GM19351 (cell line): ENCODE data around the gene CACNA1S.

Source experiments
- ATAC-seq: cut with Tn5 transposase; IDR thresholded peaks from one replicate; pipeline ENCODE4 v1.9.1; 2021; ENCODE audit warnings: mild to moderate bottlenecking, moderate library complexity; ENCODE audit not compliant: unreplicated experiment

The CACNA1S gene

DNA sequence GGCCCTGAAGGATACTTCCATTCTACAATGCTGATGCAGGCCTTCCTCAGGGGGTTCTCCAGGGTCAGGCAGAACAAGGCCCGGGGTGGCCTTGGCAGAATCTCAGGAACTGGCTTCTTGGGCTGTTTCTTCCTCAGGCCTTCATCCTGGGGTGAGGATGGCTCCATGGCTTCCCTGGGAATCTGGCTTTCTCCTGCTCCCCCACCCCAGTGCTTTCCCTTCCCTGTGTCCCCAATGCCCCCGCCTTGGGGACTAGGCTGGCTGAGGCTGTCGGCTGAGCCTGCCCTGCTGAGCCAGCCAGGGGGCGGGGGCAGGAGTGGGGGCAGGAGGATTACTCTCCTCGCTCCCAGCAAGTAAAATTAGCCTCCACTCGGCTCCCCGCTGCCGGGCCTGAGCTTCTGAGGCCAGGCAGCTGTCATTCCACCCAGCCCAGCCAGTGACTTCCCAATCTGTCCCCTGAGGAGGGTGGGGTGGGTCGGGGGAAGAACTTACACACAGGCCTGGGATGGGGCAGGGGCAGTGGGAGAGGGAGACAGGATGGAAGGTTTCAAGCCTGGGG lies at the start of gene CACNA1S:
TSS of gene CACNA1S (minus strand) at position 254 of the 559 bp plus-strand sequence. CDS start at position 167, 87 bp downstream.
- no peak for ATAC-seq

GRCh38 chr1:201157949-201158348 lies 45.7 kb upstream of the CACNA1S start:
- no peak for ATAC-seq

DNA sequence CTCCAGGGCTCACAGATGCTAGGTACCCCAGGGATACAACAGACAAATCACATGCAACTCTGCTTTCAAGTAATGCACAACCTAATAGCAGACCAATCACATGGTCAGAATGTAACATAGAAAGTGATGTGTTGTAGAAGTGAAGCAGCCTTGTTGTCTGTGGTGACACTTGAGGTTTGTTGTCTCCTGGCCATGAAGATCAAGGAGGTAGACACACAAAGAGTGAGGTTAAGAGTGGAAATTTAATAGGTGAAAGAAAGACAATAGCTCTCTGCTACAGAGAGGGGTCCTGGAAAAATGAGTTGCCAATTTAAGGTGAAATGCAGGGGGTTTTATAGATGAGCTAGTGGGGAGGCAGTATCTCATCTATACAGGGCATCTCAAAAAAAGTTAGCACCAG lies 44.6 kb upstream of the CACNA1S start:
- ATAC-seq, result no peak

DNA sequence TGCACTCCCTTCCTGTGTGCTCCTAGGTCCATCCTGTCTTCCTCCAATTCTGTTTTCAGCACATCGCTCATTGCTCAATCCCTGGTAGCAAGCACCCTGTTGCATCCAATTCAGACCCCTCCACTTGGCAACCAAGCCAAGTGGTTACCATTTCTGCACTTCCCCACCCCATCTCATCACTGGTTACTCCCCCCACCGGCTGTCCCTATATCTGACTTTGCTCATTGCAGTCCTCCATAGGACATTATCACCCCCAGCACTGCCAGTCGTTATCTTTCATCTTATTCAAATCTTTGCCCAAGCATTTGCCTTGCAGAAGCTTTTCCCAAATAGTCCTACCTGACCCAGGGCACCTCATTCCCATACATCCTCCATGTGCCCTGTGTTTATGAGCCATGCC lies 44.1 kb upstream of the CACNA1S start:
- ATAC-seq, result no peak

- no peak for ATAC-seq
Measured at GRCh38 chr1:201155354-201155753, 43.1 kb upstream of the CACNA1S start.

DNA sequence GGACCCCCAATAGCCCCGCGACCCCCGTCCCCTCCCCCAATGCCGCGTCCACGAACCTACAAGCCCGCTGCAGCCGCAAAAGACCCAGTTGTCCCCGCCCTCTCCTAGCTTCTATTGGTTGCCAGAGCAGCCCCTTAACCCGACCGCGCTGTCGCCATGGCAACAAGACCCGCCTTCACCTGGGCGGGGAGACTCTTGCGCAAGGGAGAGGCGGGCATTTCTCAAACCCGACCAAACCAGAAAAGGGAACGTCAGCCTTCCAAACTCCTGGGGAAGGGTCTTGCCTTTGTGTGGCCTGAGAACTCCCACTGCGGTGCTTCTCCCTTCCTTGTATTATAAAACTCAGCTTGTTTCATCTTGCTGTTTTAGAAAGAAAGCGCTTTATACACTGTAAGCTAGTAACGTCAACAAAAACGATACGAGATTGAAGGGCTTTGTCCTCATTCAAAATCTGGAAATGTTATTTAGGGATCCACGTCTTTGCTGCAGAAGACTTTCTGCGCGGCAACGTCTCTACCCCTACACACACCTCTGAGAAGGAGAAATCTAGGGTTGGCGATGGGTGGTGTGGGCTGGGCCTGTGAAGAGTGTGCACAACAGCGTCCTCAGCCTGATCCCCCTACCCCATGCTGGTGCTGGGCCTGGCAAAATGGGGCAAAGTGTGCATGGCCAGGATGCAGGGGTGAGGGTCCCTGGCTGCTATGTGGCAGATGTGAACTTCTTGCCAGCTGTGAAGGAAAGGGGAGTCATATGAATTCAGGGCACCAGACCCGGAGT lies 42.4 kb upstream of the CACNA1S start, which contains the start of gene TMEM9:
TSS of gene TMEM9 (minus strand) at position 86 of the 777 bp plus-strand sequence. CDS start 551 bp downstream, outside the sequence.
- ATAC-seq, result peak; percentile 97

DNA sequence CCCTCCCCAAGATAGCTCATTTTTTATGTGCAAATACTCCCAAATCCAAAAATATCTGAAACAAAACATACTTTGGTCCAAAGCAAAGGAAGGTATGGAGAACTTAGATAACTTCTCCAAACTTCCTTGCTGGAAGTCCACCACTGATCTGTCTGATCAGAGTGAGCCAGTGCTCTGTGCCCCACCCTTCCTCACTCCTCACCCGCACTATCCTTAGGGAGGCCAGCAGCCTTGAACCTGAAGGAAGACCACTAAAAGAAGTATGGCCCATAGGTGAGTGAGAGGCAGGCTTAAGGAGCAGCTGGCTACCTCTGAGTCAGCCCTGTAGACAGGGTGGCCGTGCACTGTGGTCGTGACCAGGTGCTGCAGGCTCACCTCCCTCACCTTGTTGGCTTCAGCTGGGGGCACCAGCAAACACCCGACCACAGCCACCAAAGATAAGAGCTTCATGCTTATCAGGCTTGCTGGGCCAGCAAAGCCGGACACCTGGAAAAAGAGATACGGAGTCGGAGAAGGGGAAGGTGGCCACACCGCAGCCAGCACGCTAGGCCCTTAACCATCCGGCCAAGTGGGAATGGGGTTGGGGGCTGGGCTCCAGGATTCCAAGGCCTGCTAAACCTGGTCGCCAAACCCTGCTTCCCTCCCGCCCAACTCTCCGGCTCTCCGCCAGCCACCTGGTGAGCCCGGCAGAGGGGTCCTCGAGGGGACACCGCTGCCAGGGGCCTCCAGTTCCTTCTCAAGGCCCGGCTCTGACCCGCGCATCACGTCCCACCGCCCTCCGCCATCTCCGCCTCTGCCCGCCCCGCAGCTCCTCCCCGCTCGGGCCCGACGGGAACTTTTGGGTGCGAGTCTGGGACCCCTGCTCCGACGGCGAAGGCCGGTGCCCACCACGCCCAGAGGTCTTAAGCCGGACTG lies 41.5 kb upstream of the CACNA1S start:
- peak; percentile 74 for ATAC-seq

DNA sequence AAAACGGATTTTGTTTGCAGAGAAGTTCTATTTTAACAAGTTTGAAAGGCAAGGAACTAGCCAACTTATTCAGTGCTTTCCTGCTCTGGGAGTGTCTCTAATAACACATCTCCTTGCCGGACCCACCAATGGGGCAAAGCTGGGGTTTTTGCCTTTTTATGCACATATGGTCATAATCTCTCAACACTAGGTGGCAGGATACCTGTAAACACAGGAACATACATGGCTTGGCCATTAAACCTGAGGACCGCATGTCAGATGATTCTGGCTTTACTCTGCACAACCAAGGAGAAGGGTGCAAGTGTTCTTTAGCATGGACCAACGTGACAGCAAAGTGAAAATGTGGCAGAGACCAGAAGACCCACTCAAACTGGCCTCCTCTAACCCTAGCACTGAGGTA lies 37.2 kb upstream of the CACNA1S start:
- ATAC-seq, result no peak

DNA sequence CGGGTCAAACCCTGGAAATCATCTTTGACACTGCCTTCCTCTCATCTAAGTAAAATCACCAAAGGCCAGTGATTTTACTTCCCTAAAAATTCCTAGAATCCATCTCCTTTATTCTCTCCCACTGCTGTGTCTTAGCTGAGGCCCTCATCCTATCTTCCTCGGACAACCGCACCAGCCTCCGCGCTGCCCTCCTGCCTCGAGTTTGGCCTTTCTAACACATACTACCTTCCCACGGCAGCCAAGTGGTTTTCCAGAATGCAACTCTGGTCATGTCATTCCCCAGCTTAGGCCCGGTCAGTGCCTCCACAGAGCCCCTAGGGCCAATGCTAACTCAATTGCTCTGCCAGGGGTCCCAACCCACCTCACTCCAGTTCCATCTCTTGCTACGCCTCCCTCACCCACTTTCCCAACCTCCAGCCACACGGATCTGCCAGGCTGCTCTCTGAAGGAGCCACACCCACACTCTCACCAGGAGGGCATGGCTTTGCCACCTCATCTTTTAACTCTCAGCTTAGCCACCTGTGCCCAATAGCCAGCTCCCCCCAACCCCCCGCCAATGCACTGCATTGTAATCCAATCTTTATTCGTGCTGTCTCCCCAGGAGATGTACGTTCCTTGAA lies 35.3 kb upstream of the CACNA1S start:
- ATAC-seq, result no peak

DNA sequence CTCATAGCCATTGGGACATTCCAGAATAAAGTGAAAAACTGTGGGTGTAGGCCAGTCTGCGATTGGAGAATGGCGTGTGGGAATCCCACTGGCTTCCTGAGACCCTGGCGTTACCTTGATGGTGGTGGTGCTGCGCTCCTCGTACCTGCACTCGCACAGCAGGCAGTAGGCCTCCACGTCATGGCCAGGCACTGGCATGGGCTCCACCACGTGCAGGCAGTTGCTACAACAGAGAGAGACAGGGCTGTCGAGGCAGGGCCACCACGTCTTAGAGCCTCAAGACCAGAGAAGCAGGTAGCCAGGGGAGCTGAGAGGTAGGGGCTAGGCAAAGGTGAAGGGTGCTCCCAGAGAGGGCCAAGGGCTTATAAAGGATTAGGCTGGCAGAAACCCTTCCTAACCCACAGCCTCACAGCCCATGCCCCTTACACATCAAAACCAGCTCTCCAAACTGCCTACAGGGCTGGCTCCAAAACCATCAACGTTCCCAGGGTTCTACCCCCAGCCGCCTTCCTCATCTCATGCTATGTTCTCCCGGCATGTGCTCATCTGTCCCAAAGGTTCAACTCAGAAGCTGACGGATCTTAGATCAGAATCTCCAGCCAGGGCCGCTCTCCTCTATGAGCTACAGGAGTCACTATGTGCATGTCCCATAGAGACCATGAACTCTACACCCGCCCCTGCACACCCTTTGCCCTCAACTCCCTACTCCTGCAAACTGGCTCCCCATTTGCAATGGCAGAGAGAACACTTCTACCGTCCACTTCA lies 34.6 kb upstream of the CACNA1S start:
- no peak for ATAC-seq

GRCh38 chr1:201145816-201146215 lies 33.6 kb upstream of the CACNA1S start:
- ATAC-seq, result no peak

GRCh38 chr1:201145132-201145531 lies 32.9 kb upstream of the CACNA1S start:
- no peak for ATAC-seq

- no peak for ATAC-seq
Measured at GRCh38 chr1:201144701-201145100, 32.5 kb upstream of the CACNA1S start.

DNA sequence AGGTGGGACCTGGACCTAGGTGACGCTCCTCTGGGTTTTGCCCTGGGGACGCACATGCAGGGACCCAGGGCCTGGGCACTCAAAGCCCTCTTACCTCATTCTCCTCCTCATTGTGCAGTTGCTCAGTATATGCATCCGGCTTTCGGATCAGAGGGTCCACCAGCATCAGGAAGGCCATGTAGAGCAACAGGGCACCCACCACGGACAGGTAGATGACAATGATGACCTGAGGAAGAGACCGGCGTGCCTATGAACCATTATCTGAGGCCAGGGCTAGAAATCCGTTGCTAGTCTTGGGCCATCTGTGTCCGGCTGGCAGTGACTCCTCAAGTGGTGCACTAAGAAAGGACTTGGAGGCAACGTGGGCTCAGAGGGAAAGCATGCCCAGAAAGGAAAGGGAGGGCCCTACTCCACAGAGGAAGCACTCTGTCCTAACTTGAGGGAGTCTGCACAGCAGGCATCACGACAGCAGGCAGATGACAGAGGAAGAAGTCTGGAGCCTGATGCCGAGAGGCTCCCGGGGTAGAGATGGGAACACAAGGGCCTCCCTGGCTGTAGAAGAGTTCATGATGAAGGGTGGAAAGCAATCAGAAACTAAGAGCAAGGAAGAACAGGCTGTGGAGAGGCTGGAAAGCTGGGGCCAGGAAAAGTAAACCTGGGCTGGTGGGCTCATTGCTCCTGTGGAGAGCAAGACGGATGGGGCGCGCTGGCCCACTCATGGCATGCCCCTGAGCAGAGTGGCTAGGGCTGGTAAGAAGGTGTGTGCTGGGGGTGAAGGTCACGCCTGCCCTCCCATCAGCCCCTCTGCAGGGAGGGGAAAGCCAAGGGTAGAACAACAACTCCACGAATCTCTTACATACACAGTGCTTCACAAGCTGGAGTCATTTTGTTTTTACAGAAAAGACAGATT lies 31.8 kb upstream of the CACNA1S start:
- ATAC-seq, result no peak

- no peak for ATAC-seq
Measured at GRCh38 chr1:201142849-201143725, 30.9 kb upstream of the CACNA1S start.

DNA sequence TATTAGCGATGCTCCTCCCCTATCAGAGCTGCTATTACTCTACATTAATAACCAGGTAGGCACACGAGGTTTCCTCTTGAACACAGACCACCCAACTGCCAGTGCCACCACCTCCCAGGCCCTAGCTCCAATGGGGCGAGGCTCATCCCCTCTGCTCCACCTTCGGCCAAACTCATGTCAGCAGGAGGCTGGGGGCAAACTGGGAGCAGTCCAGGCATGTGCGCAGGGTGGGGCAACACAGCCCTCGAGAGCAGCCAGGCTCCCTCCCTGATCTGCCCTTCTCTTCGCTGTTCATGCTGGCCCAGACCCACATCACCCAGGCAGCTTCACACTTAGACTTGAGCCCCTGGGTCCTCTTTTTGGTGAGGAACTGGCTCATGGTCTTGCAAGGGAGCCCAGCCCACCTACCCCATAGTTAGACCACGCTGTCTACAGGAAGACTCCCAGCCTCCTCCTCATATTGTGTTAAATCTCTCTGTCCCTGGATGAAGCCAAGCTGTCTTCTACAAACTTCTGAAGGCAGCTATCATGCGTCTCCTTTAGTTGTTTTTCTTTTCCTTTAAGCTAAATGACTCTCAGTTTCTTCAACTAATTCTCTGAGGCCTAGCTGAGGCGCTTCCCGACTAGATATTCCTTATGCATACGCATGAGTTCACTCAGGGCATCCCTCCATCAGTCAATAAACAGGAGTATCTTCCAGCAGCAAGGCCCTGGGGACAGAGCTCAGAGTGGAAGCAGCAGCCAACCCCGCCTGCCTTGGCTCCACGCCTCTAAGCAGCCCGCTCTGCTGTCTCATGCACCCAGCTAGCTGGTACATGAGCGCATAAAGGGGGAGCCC lies 30.0 kb upstream of the CACNA1S start:
- no peak for ATAC-seq

- ATAC-seq, result no peak
Measured at GRCh38 chr1:201141418-201141817, 29.2 kb upstream of the CACNA1S start.

DNA sequence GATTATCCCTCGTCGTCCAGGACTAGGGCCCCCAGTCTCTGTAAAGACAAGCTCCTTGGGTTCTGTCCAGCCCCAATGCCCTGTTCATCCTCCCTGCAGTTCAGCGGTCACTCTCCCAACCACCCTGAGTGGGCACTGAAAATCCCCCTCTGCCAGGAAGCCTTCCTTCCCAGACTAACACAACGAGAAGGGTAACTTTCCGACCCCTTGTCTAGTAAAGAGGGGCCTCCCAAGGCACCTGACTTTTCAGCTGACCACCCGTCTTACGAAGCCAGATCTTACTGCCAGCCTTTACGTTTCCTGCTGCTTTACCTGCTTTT lies 28.7 kb upstream of the CACNA1S start:
- no peak for ATAC-seq
